GM19351 (cell line): Measurements from ENCODE around the gene ALOX12.
A peak's percentile ranks its signal among the peaks of the same experiment; 100 is the strongest.

ENCODE experiments used
- ATAC-seq: cut with Tn5 transposase; IDR thresholded peaks from one replicate; pipeline ENCODE4 v1.9.1; 2021; ENCODE audit warnings: mild to moderate bottlenecking, moderate library complexity; ENCODE audit not compliant: unreplicated experiment

Gene ALOX12

GRCh38 chr17:7021993-7022778 lies 26.3 kb downstream of the ALOX12 start:
- peak; percentile 76 for ATAC-seq

GRCh38 chr17:7022781-7023571 lies 27.1 kb downstream of the ALOX12 start, which contains the start of gene BCL6B:
TSS of gene BCL6B (plus strand) at chr17:7023050. CDS start at chr17:7023672, 622 bp downstream.
- no peak for ATAC-seq

DNA sequence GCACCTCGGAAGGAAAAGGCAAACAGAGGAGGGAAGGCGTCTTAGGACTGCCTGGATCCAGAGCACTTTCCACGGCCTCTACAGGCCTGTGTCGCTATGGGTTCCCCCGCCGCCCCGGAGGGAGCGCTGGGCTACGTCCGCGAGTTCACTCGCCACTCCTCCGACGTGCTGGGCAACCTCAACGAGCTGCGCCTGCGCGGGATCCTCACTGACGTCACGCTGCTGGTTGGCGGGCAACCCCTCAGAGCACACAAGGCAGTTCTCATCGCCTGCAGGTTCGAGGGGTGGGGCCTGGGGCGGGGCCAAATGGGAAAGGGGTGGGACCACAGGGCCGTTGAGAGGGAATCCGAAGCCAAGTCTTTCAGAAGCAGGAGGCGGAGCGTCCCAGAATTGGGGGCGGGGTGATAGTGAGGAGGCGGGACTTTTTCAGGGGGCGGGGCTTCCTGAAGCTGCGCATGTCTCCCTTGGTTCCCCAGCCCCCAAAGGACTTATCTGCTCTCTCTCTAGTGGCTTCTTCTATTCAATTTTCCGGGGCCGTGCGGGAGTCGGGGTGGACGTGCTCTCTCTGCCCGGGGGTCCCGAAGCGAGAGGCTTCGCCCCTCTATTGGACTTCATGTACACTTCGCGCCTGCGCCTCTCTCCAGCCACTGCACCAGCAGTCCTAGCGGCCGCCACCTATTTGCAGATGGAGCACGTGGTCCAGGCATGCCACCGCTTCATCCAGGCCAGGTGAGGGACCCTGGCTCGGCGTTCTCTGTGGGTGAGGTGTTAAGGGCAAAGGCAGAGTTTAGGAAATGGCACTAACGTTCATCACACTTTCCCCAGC lies 27.9 kb downstream of the ALOX12 start:
- no peak for ATAC-seq

- no peak for ATAC-seq
These were observed 28.5 kb downstream of the ALOX12 start for GRCh38 chr17:7024402-7024785.

- no peak for ATAC-seq
These were observed 29.4 kb downstream of the ALOX12 start for GRCh38 chr17:7025245-7025644.

DNA sequence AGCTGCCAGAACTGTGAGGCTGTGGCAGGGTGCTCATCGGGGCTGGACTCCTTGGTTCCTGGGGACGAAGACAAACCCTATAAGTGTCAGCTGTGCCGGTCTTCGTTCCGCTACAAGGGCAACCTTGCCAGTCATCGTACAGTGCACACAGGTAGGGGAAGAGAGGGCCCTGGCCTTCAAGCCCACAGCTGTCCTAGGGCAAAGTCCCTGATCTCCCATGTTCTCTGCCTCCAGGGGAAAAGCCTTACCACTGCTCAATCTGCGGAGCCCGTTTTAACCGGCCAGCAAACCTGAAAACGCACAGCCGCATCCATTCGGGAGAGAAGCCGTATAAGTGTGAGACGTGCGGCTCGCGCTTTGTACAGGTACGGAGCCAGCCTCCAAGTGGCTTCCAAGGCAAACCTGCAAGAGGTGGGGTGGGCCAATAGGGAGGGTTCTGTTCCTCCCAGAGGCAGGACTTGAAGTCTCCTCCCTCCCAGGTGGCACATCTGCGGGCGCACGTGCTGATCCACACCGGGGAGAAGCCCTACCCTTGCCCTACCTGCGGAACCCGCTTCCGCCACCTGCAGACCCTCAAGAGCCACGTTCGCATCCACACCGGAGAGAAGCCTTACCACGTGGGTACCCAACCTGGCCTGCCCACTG lies 30.7 kb downstream of the ALOX12 start:
- ATAC-seq = no peak

GRCh38 chr17:7027335-7027734 lies 31.5 kb downstream of the ALOX12 start:
- ATAC-seq = no peak

GRCh38 chr17:7029096-7029495 lies 33.2 kb downstream of the ALOX12 start:
- no peak for ATAC-seq

- no peak for ATAC-seq
These were observed 33.8 kb downstream of the ALOX12 start for GRCh38 chr17:7029659-7030058.

- ATAC-seq = no peak
These were observed 39.2 kb downstream of the ALOX12 start for GRCh38 chr17:7034955-7035590.

DNA sequence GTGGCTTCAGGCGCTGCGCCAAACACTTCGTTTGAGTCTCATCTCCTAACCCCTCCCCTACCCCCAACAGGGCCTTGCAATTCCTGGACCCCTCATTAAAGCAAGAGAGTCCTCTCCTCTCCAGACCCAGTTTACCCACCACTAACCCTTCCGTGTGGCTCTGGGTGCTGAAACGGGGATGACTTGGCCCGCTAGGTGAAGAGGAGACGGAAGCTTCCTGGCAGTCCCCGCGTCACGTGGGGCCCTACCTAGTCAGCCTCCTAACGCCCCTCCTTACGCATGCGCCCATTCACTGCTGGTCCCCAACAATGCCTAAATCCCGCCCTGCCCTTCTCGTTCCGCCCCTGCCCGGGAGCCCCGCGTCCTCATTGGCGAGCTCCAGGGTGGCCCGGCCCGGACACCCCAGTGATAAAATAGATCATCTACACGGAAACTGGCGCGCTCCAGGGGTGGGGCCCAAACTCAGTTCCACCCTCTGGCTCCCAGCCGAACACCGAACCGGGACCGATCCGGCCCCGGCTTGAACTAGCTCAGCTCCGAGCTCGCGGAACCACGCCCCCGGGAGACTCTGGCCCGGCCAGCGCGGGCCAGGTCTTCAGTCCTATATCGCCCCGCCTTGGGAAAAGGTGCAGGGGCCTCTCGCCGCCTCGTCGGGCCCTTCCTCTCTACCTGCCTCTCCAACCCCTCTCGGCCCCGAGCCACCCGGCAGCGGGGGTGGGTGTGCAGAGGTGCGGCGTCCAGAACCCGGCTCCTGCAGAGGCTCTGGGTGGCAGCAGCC lies 39.9 kb downstream of the ALOX12 start, which contains the start of gene SLC16A13:
Gene SLC16A13, plus strand, starts transcription at position 425 of the 778 bp plus-strand sequence. CDS start 368 bp downstream, outside the sequence.
- ATAC-seq = peak; percentile 88

DNA sequence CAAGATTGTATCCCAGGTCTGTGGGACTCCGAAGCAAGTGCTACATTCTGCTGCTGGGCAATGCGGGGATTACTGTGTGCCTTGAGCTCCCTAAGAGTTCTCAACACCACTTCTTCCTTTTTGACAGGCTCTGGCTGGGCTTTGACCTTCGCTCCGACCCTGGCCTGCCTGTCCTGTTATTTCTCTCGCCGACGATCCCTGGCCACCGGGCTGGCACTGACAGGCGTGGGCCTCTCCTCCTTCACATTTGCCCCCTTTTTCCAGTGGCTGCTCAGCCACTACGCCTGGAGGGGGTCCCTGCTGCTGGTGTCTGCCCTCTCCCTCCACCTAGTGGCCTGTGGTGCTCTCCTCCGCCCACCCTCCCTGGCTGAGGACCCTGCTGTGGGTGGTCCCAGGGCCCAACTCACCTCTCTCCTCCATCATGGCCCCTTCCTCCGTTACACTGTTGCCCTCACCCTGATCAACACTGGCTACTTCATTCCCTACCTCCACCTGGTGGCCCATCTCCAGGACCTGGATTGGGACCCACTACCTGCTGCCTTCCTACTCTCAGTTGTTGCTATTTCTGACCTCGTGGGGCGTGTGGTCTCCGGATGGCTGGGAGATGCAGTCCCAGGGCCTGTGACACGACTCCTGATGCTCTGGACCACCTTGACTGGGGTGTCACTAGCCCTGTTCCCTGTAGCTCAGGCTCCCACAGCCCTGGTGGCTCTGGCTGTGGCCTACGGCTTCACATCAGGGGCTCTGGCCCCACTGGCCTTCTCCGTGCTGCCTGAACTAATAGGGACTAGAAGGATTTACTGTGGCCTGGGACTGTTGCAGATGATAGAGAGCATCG lies 42.4 kb downstream of the ALOX12 start:
- ATAC-seq = no peak

GRCh38 chr17:7039832-7040231 lies 44.0 kb downstream of the ALOX12 start:
- ATAC-seq = no peak

DNA sequence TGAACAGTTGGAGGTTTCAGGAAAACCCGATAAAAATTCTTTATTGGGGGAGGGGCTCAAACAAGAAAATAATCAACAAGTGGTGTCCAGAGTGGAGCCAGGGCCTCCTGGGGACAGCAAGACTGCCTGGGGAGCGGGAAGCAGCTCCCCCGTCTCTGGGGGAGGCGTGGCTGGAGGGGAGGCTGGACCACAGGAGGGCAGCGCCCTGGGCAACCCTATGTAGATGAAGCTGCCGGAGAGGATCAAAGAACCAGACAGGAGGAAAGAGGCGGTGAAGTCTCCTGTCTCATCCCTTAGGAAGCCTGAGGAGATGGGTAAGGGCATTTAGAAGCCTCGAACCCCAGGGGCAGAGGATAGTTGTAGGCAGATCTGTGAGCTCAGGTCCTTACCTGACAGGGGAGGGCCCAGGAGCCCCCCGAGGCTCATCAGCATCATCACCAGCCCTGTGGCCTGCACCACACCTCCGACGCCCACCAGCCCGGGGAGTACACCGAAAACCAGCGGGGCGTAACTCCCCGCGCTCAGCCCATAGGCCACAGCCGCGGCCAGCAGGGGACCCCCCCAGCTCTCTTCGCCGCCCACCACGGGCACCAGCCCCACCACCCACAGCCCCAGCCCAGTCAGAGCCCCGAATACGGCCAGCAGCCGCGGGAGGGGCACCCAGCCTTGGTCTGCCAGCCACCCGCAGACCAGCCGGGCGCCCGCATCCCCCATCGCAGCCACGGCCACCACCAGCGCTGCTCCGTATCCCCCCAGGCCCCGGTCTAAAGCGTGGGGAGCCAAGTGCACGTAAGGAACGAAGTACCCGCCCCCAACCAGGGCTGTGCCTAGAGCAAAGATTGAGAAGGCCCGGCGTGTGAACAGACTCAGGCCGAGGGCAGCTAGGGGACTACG lies 46.0 kb downstream of the ALOX12 start:
- ATAC-seq = no peak

GRCh38 chr17:7042501-7043181 lies 46.8 kb downstream of the ALOX12 start:
- ATAC-seq = no peak

- ATAC-seq = no peak
These were observed 47.3 kb downstream of the ALOX12 start for GRCh38 chr17:7043182-7043496.
